Stimulated activated CD8-positive, alpha-beta memory T cell treated with anti-CD3 and anti-CD28 coated beads, Interleukin-7, amount 100 ng/mL, for 4 hours (primary cell): Measurements from ENCODE around the gene ATG7.
A peak's percentile ranks its signal among the peaks of the same experiment; 100 is the strongest.

Experiments used
- DNase-seq, 2 donors: peaks; one replicate each; pipeline ENCODE4 v3.0.0-alpha.2; 2020; ENCODE audit warnings: low read depth in 2 of 2

ATG7 gene, protein sequence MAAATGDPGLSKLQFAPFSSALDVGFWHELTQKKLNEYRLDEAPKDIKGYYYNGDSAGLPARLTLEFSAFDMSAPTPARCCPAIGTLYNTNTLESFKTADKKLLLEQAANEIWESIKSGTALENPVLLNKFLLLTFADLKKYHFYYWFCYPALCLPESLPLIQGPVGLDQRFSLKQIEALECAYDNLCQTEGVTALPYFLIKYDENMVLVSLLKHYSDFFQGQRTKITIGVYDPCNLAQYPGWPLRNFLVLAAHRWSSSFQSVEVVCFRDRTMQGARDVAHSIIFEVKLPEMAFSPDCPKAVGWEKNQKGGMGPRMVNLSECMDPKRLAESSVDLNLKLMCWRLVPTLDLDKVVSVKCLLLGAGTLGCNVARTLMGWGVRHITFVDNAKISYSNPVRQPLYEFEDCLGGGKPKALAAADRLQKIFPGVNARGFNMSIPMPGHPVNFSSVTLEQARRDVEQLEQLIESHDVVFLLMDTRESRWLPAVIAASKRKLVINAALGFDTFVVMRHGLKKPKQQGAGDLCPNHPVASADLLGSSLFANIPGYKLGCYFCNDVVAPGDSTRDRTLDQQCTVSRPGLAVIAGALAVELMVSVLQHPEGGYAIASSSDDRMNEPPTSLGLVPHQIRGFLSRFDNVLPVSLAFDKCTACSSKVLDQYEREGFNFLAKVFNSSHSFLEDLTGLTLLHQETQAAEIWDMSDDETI

DNA sequence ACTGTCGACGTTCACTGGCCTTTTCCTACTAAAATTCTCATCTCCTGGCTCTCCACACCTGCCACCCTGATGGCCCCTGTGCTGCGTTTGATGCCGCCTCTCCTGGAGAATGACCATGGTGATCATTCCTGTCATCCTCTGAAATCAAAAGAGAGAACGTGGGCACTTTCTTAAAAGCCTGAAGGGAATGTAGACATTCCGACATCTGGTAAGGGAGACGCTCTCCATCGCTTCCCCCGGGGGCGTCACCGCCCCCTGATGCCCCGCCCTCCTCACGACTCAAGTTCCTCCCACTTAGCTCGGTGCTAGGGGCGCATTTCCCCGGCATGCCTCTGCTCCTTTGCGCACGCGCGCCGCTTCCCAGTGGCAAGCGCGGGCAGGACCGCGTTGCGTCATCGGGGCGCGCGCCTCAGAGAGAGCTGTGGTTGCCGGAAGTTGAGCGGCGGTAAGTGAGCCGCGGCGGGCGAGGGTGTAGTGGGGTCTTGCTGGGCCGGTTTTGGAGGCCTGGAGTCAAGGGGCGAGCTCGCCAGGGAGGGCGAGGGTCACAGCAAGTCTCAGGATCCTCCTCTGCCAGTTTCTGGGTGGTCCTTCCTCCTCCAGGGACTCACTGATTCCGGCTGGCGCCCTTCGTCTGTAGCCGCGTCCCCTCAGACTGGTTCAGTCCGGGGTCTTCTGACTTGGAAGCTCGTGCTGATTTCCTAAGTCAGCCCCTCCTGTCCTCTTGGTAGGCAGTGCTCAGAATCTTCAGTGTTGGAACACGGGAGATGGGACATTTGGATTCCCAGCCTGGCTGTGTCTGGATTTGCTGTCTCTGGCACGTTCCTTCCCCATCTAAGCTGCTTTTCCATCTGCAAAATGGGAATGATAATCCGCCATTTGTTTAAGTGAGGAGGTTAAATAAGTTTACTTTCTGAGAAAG is at the start of gene ATG7:
Gene ATG7, plus strand, starts transcription at position 412 of the 919 bp plus-strand sequence. CDS start 26,299 bp downstream, outside the sequence.
- DNase-seq = peak; percentile 93 to 97

DNA sequence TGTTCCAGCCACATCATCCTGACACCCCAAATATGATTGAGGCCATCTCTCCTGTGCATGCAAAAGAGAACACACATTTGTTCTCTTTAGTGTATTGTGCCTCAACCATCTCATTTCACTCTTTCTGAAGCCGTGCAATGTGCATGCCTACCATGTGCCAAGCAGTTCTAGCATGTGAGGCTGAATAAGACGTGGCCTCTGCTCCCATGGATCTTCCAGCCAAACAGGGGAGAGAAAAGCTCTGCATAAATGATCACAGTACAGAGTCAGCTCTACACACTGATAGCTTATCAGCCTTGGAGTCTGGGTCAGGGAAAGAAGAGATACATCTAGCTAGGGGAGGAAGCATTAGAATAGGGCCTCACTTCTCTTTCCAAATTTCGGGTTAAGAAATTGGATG is 48.2 kb upstream of the ATG7 start:
- DNase-seq = no peak

DNA sequence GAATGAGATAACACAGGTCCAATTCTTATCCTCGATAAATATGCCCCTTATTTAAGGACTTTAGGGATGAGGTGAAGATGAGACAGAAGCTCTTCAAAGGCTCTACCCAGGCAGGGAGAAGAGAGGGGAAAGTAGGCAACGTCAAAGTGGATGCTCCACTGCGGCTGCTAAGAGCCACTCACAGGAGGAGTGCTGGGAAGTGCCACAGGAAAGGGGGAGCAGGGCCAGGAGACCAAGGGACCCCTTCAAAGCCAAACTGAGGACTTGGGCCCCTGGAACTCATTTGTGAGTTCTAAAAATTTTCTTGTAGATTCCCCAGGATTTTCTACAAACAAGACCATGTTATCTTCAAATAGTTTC is 47.3 kb upstream of the ATG7 start:
- DNase-seq = no peak

DNA sequence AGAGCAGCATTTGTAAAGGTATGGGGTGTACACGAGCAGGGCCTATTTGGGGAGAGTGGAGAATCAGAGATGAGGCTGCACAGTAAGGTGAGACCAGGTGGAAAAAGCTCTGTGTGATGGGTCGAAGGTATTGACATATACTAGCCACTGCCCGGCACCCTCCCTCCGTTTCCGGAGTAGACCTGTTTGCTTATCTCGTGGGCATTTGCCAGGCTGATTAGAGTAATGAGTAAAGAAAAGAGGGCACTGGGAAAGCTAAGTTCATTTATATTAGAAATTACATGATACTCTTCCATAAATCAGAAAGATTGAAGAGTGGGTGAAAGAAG is 46.2 kb upstream of the ATG7 start:
- no peak for DNase-seq

DNA sequence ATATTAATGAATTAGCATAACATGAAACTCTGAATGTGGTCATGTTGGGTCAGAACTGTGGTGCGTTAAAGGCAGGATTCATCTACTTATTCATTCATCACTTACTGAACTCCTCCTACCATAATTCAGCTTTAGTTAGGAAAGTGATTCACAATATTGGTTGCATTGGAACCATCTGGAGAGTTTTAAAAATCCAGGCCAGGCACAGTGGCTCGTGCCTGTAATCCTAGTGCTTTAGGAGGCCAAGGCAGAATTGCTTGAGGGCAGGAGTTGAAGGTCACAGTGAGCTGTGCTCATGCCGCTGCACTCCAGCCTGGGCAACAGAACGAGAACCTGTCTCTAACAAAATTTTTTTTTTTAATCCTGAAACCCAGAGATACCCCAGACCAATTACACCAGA is 44.2 kb upstream of the ATG7 start:
- DNase-seq = no peak

DNA sequence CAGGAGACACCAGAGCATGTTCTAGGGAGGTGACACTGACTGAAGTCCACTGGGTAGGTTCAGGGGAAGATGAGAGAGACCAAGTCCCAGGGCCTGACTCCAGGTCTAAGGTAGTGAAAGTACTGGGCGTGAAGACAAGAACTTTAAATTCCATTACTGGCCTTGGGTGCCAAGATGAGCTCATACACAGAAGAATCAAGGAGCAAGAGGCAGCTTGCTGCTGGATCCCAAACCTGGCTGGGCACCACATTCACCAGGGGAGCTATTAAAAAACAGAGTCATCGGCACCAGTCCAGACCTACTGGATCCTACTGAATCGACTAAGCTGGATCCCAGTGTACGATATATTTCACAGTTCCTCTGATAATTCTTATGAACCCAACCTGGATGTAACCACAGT is 42.1 kb upstream of the ATG7 start:
- DNase-seq = no peak

DNA sequence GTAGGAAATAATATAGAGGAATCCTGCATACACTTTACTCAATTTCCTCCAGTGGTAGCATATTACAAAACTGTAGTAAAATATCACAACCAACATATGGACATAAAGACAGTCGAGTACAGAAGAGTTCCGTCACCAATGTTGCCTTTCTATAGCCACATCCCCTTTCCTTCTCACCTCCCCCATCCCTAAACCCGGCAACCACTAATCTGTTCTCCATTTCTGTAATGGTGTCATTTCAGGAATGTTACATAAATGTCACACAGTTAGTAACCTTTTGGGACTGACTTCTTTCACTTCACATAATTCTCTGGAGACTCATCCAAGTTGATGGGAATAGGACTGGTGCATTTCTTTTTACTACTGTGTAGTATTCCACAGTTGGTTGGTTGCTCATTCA is 41.4 kb upstream of the ATG7 start:
- DNase-seq = no peak

DNA sequence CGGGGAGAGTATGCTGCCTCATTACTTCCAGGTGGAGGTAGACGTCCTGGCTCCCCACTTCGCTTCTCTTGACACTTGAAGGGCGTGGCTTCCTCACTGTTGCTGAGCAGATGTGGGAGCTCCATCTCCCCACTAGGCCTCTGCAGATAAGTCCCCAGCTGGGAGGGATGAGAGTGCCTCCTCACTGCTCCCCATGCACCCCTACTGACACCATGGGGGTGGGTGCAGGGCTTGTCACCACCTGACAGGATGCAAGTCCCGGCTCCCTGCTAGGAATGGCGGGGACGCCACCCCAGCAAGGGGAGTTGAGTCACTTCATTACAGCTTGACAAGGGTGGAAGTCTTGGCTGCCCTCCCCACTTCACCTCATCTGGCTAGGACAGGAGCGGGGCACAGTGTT is 36.8 kb upstream of the ATG7 start:
- no peak for DNase-seq

DNA sequence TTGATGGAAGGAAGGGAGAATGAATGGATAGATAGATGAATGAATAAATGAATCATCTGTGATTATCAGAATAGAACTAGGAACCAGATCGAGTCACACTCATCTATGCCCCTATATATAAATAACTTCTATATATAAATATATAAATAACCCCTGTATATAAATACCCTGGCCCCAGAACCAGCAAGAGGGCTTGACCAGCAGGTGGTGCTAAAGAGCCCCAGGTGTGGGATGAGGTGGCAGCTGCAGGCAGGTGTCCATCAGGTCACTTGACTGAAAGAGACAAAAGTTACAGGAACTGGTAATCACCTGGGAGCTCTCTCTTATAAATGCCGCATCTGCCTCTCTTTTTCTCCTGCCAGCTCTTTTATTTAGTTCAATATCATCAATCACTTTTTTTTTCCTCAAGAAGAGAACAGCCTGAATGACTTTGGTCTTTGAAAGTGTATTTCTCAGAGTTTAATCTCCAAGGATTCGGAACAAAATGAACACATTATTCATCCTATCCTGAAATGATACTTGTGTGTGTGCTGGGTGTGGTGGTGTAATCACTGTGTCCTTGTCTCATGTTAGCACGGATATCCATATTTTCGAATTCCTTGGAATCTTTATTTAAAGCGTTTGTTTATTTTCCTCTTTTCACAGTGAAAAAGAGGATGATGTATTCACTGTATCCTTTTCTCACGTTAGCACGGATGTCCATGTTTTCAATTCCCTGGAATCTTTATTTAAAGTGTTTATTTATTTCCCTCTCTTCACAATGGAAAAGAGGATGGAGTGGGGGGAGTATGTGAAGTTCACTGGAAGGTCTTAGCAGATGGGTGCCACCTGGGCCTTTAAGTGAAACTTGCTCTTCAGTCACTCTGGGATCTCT is 35.4 kb upstream of the ATG7 start:
- peak; percentile 59 to 67 for DNase-seq

DNA sequence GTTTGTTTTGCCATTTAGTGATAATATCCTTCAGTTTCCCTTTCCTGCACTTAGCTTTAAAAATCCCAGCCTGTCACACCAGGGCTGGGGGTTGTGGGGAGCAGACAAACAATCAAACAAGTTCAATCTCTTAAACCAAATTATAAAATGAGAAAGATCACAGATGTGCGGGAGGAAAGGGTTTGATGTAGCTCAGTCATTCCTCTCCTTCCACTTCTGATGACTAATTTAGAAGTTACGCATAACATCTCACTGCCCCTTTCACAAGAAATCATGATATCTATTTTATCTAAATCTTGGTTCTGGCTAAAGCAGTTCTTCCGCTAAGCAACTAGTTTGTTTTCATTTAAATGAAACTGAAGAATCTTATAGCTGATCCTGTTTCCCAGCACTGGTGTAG is 34.1 kb upstream of the ATG7 start:
- no peak for DNase-seq

DNA sequence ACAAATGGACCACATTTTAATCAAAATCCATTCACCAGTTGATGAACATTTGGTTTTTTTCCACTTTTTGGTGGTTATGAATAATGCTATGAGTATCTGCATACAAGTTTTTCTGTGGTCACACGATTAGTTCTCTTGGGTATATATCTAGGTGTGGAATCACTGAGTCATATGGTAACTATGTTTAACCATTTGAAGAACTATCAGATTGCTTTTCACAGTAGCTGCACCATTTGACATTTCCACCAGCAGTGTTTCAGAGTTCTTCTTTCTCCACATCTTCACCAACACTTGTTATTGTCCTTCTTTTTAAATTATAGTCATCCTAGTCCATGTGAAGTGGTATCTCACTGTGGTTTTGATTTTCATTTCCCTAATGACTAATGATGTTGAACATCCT is 33.3 kb upstream of the ATG7 start:
- DNase-seq = no peak

DNA sequence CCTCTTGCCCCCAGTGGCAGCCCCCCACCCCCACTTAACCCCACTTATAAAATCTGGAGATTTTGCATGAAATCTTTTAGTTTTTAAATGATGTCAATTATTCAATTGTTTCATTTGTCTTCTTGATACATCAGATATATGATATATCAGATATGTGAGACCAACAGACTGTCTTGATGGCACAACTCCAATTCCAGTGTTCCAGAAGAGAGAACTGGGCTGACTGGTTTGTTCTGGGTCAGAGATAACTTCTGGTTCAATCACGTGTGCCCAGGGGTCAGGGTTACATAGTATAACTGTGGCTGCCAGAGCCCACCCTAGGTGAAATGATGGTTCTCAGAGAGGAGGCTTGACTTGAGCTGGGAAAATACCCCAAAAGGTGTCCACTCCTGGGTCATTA is 32.4 kb upstream of the ATG7 start:
- DNase-seq = no peak

DNA sequence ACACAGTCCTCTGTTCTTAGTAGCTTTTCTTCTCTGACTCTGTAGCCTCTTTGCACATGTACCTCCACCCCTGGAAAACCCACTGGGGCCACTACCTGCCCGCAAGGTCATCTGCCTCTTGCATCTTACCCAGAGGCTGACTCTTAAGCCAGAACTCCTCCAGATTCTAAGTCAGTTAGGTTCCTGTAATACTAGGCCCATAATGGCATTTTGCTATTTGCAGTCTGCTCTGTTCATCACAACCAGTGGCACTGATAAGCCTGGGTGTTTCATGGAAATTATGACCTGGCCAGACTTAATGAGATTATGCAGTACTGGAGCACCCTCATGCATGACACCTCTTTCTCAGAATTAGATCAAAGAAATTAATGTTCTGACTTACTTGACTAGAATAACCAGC is 31.7 kb upstream of the ATG7 start:
- DNase-seq = peak in 1 of 2 donors; percentile 18

DNA sequence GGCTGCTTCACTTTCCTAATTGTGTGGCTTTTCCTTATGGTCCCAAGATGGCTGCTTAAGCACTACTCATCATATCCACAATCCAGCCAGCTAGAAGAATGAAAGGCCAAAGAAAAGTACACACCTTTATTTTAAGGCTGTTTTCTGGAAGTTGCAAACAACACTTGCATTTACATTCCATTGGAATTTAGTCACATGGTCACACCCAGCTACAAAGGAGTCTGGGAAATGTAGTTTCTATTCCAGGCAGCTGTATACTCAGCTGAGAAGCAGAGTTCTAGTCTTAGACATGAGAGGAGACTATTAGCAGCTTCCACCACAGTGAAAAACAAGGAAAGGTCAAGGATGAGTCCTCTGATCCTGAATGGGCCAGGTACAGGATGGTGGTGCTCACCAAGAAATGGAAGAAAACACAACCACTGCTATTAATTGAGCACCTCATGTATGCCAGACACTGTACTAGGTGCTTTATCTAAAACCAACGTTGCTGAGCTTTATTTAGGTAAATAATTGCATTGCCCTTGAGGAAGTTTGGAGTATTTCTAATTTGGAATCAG is 28.0 kb upstream of the ATG7 start:
- no peak for DNase-seq

DNA sequence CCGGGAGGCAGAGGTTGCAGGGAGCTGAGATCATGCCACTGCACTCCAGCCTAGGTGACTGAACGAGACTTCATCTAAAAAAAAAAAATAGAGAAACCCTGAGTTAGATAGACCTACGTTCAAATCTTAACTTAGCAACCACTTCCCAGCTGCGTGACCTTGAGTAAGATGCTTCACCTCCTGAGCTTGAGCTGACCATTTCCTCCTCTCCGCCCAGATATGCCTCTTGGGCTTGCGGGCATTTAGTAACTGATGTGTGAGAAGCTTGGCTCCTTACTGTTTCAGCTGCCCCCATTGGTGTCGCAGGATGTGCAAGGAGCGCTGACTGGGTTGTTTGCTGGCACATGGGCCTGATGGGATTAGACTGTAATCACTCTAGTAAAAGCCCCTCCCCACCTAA is 26.9 kb upstream of the ATG7 start:
- DNase-seq = no peak

DNA sequence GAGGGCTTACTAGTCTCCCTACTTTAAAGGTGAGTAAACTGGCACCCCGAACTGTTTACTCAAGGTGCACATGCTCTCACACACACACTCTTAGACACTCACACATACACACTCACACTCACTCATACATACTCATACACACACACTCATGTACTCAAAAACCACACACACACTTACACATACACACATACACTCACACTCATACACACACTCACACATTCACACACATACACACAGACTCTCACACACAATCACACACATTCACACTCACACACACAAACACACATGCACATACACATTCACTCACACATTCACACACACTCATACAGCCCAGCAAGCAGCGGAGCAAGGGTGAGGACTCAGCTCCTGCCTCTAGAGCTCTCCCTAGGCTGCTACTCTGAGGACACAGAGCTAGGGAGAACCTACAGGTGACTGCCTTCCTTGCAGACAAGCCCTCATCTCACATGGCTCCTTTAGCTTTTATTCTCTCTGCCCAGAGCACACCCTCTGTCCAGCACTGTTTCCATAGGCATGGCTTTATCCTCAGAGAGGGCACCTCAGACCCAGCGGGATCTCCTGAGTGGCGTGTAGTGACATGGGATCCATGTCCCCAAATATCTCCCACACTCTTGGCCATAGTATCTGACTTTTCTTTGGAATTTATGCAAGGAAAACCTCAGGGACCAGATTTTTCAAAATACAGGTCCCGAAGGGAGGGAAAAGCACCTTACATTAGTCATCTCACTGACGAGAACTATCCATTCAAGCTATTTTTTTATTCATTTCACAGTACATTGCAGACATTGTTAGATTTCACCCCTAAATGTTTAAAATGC is 26.2 kb upstream of the ATG7 start:
- no peak for DNase-seq

DNA sequence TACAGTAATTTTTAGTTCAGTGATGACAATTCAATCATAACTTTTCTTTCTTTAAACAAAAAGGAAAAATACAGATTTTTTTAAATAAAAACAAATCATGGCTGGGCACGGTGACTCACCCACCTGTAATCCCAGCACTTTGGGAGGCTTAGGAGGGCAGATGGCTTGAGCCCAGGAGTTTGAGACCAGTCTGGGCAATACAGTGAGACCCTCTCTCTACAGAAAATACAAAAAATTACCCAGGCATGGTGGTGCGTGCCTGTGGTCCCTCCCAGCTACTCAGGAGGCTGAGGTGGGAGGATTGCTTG is 25.6 kb upstream of the ATG7 start:
- no peak for DNase-seq

DNA sequence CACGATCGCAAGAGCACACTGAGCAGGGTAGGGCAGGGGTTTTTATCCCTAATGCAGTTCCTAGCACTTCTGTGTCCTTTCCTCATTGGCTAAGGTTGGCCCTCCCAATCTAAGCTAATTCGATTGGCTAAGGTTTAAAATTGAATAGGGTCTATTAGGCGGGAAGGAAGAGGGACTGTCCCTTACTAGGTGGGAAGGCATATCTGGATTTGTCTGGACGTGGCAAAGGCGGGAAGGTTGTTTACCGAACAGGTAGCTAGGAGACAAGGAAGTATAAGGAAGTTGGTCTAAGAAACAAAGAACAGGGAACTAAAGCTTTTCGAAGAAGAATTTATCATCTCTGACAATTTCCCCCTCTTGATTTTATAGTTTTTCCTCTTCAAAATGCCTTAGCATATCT is 24.8 kb upstream of the ATG7 start:
- no peak for DNase-seq

DNA sequence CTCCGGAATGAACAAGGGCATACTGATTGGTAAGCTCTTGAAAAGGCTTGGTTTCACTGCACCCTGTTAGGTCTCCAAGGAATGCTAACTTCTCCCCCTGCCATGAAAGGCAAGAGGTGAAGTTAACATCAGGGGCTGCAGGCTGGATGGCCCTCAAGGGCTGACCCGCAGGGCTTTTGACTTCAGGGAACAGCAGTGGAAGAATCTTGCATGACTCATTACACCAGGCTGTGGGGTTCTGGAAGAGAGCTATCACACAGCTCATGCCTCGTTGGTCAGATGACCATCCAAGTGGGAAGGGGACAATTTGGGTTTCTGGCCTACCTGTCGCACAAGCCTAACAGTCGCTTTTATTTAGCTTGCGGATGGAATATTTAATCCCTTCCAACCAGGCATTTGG is 23.6 kb upstream of the ATG7 start:
- no peak for DNase-seq
